Measurements from ENCODE around the gene SPATA17. TPM values are rescaled to one million over a fixed set of nuclear protein-coding genes. Genes with fewer than 3 reads are reported as not detected.
"Not testable (repeated sequence)": the region's sequence is repeated elsewhere in the genome, so short reads cannot be mapped to it uniquely, and the experiment has no call there.

Gene SPATA17
- total RNA-seq: under 0.01 TPM

- peak; percentile 80 to 95 (median 91) for DNase-seq (ENCODE audit: low read depth in 2 of 3, low spot score in 2 of 3)
These were observed at the start of gene SPATA17, which contains the start of gene GPATCH2 for GRCh38 chr1:217630711-217631591. SPATA17 (plus strand) TSS chr1:217631344; CDS start chr1:217631379, 35 bp downstream. GPATCH2 (minus strand) TSS chr1:217631090; CDS start chr1:217630971, 119 bp downstream.

GRCh38 chr1:217584286-217584811, 46.8 kb upstream of the SPATA17 start:
- DNase-seq (ENCODE audit: low read depth in 2 of 3, low spot score in 2 of 3): not testable (repeated sequence)

GRCh38 chr1:217585577-217585976, 45.6 kb upstream of the SPATA17 start:
- no peak for DNase-seq (ENCODE audit: low read depth in 2 of 3, low spot score in 2 of 3)

- no peak for DNase-seq (ENCODE audit: low read depth in 2 of 3, low spot score in 2 of 3)
These were observed 44.6 kb upstream of the SPATA17 start for GRCh38 chr1:217586586-217586985.

- no peak for DNase-seq (ENCODE audit: low read depth in 2 of 3, low spot score in 2 of 3)
These were observed 40.5 kb upstream of the SPATA17 start for GRCh38 chr1:217590598-217590997.

- no peak for DNase-seq (ENCODE audit: low read depth in 2 of 3, low spot score in 2 of 3)
These were observed 32.0 kb upstream of the SPATA17 start for GRCh38 chr1:217599154-217599553.

GRCh38 chr1:217602380-217602779, 28.8 kb upstream of the SPATA17 start:
- DNase-seq (ENCODE audit: low read depth in 2 of 3, low spot score in 2 of 3): no peak

GRCh38 chr1:217605390-217605789, 25.8 kb upstream of the SPATA17 start:
- DNase-seq (ENCODE audit: low read depth in 2 of 3, low spot score in 2 of 3): no peak

GRCh38 chr1:217614200-217614712, 16.9 kb upstream of the SPATA17 start:
- DNase-seq (ENCODE audit: low read depth in 2 of 3, low spot score in 2 of 3): no peak

- no peak for DNase-seq (ENCODE audit: low read depth in 2 of 3, low spot score in 2 of 3)
These were observed 14.0 kb upstream of the SPATA17 start for GRCh38 chr1:217617126-217617525.

- no peak for DNase-seq (ENCODE audit: low read depth in 2 of 3, low spot score in 2 of 3)
These were observed 10.3 kb upstream of the SPATA17 start for GRCh38 chr1:217620814-217621213.

GRCh38 chr1:217622042-217622441, 9.1 kb upstream of the SPATA17 start:
- DNase-seq (ENCODE audit: low read depth in 2 of 3, low spot score in 2 of 3): no peak

- DNase-seq (ENCODE audit: low read depth in 2 of 3, low spot score in 2 of 3): no peak
These were observed 4.8 kb upstream of the SPATA17 start for GRCh38 chr1:217626321-217626720.

- peak in 2 of 3 donors; percentile 1 to 3 for DNase-seq (ENCODE audit: low read depth in 2 of 3, low spot score in 2 of 3)
These were observed 3.7 kb upstream of the SPATA17 start for GRCh38 chr1:217627431-217627830.

- no peak for DNase-seq (ENCODE audit: low read depth in 2 of 3, low spot score in 2 of 3)
These were observed 11.3 kb downstream of the SPATA17 start for GRCh38 chr1:217642455-217642854.

GRCh38 chr1:217647791-217648190, 16.6 kb downstream of the SPATA17 start:
- DNase-seq (ENCODE audit: low read depth in 2 of 3, low spot score in 2 of 3): no peak

- no peak for DNase-seq (ENCODE audit: low read depth in 2 of 3, low spot score in 2 of 3)
These were observed 19.5 kb downstream of the SPATA17 start for GRCh38 chr1:217650674-217651073.

- peak in 1 of 3 donors; percentile 11 for DNase-seq (ENCODE audit: low read depth in 2 of 3, low spot score in 2 of 3)
These were observed 29.4 kb downstream of the SPATA17 start for GRCh38 chr1:217660353-217661062.

- no peak for DNase-seq (ENCODE audit: low read depth in 2 of 3, low spot score in 2 of 3)
These were observed 30.3 kb downstream of the SPATA17 start for GRCh38 chr1:217661407-217661806.

- DNase-seq (ENCODE audit: low read depth in 2 of 3, low spot score in 2 of 3): no peak
These were observed 37.3 kb downstream of the SPATA17 start for GRCh38 chr1:217668351-217668940.

GRCh38 chr1:217673387-217673786, 42.2 kb downstream of the SPATA17 start:
- DNase-seq (ENCODE audit: low read depth in 2 of 3, low spot score in 2 of 3): no peak
